K562 (cell line): Measurements from ENCODE around the gene COPG2. TPM values are rescaled to one million over a fixed set of nuclear protein-coding genes. Genes with fewer than 3 reads are reported as not detected.

ENCODE experiments used
- ARID2 ChIP-seq: fragments of 450-650 bp; IDR thresholded peaks from 2 replicates; pipeline ENCODE4 v1.6.1; 2017; ENCODE audit warnings: antibody characterized with exemption, mild to moderate bottlenecking
- CBX3 ChIP-seq, 2 experiments: IDR thresholded peaks; 1 replicate in 1 of 2; 2 replicates in 1 of 2; pipeline ENCODE4 v1.6.1; 2012; ENCODE audit warnings: inconsistent platforms in 2 of 2, low read length in 2 of 2, borderline replicate concordance in 1 of 2, control low read depth in 1 of 2
- CREM ChIP-seq: IDR thresholded peaks from 2 replicates; pipeline ENCODE4 v1.6.1; 2014; ENCODE audit warnings: antibody characterized with exemption, low read depth
- CSDE1 ChIP-seq, 2 experiments: fragments of 450-650 bp; IDR thresholded peaks; 2 replicates each; pipeline ENCODE4 v1.6.1; 2016; ENCODE audit warnings: mild to moderate bottlenecking in 1 of 2
- ETV6 ChIP-seq, 3 experiments: fragments of 150-350 bp in 1 of 3; sonication (generic) in 1 of 3; formaldehyde crosslinking in 1 of 3; IDR thresholded peaks; 2 replicates each; pipeline versions ENCODE4 v1.6.1 to v1.8.0; 2014 to 2022; ENCODE audit warnings: borderline replicate concordance in 2 of 3, low read depth in 2 of 3, antibody characterized with exemption in 1 of 3, low read length in 1 of 3, mild to moderate bottlenecking in 1 of 3, missing genetic modification reagents in 1 of 3
- FOXM1 ChIP-seq, 2 experiments: fragments of 450-650 bp in 1 of 2; sonication (generic) in 1 of 2; formaldehyde crosslinking in 1 of 2; IDR thresholded peaks; 2 replicates each; pipeline versions ENCODE4 v1.6.1 to v1.9.0; 2017 to 2022; ENCODE audit warnings: low read depth in 2 of 2, mild to moderate bottlenecking in 2 of 2, missing genetic modification reagents in 1 of 2, moderate library complexity in 1 of 2
- HBP1 ChIP-seq: fragments of 450-650 bp; formaldehyde crosslinking; IDR thresholded peaks from 2 replicates; pipeline ENCODE4 v1.4.0; 2022; ENCODE audit warnings: missing genetic modification characterization
- MECOM ChIP-seq: fragments of 250-450 bp; sonication (Bioruptor Pico); IDR thresholded peaks from 2 replicates; pipeline ENCODE4 v1.8.0; 2022; ENCODE audit warnings: inconsistent platforms
- RBBP5 ChIP-seq: fragments of 200-600 bp; sonication (generic); IDR thresholded peaks from 2 replicates; pipeline ENCODE4 v1.6.1; 2012; ENCODE audit warnings: borderline replicate concordance, mild to moderate bottlenecking, low read length, control low read depth, inconsistent platforms; ENCODE audit not compliant: insufficient read depth, poor library complexity, severe bottlenecking
- STAT6 ChIP-seq: sonication (generic); formaldehyde crosslinking; IDR thresholded peaks from 2 replicates; pipeline ENCODE4 v1.8.1; 2023; ENCODE audit warnings: mild to moderate bottlenecking, missing genetic modification reagents
- TEAD2 ChIP-seq: fragments of 450-650 bp; IDR thresholded peaks from 2 replicates; pipeline ENCODE4 v1.6.1; 2016; ENCODE audit warnings: missing genetic modification characterization, control low read depth, missing compliant biosample characterization
- polyA plus RNA-seq, 8 experiments: library from polyadenylated mRNA; depleted of rRNA in 4 of 8; stranded (reverse) in 5 of 8; unstranded in 3 of 8; fragments of >200 nt; fragmentation: Nextera tagmentation in 2 of 8; fragmentation: Illumina TruSeq in 1 of 8; extraction: Ambion mirVana in 2 of 8; extraction: Trizol in 1 of 8; gene quantifications; 2 replicates each; pipeline versions ENCODE4 v1.2.1 to v1.2.3, GENCODE V29; 2011 to 2014; ENCODE audit warnings: inconsistent platforms in 1 of 8, missing spikeins in 1 of 8
- total RNA-seq, 7 experiments: library from RNA; depleted of rRNA in 6 of 7; stranded (reverse); fragments of >200 nt in 6 of 7; fragmentation: Illumina TruSeq in 2 of 7; extraction: Trizol in 2 of 7; gene quantifications; 2 replicates each; pipeline versions ENCODE4 v1.2.1 to v1.2.3, GENCODE V29; 2011 to 2021; ENCODE audit warnings: low replicate concordance in 1 of 7
- TF ChIP-seq, protein P1 (sequence below): sonication (generic); formaldehyde crosslinking; IDR thresholded peaks from 2 replicates; pipeline ENCODE4 v1.5.0; 2020; ENCODE audit warnings: missing genetic modification reagents
- TF ChIP-seq, protein P2 (sequence below): sonication (generic); formaldehyde crosslinking; IDR thresholded peaks from 2 replicates; pipeline ENCODE4 v1.9.0; 2022; ENCODE audit warnings: mild to moderate bottlenecking, missing genetic modification reagents
- TF ChIP-seq, protein P3 (sequence below): fragments of 200-800 bp; sonication (Bioruptor generic); IDR thresholded peaks from 2 replicates; pipeline ENCODE4 v1.6.1; 2017; ENCODE audit warnings: missing genetic modification characterization, missing compliant biosample characterization
- TF ChIP-seq, protein P4 (sequence below): fragments of 250-450 bp; sonication (Bioruptor Pico); IDR thresholded peaks from 2 replicates; pipeline ENCODE4 v1.8.0; 2022; ENCODE audit warnings: inconsistent platforms

COPG2 gene
- total and polyA plus RNA-seq, 9 of the 15 experiments (the other 6 are each of a cell fraction or from before 2014, with no cell fraction given): 6.6 to 104 (median 32.5) TPM

DNA sequence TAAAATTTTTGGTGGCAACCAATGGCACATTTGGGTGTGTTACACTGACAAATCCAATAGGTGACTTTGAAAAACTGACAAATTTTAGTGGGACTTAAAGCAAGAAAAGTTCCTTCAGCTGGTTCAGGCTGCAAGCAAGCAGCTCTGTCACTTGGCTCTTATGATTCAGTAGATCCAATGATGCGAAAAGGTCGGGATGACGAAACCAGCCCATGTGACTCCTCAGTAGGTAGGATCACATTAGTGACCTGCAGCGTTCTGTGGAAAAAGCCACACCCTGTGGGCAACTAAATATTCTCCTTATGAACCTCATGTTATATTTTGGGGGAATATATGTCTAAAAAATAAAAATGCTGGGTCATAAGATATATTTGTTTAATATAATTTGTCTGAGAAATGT, 31.1 kb upstream of the COPG2 start (continued):
- TF ChIP-seq ETV6 (IDR thresholded peaks at IDR 0.05; ENCODE audit: borderline replicate concordance in 1 of 2, low read depth in 2 of 2, low read length in 1 of 2): no peak
- no peak for TF ChIP-seq ETV6 (CRISPR knock-in tag; IDR thresholded peaks at IDR 0.05; ENCODE audit: borderline replicate concordance)
- TF ChIP-seq, protein P1, sequence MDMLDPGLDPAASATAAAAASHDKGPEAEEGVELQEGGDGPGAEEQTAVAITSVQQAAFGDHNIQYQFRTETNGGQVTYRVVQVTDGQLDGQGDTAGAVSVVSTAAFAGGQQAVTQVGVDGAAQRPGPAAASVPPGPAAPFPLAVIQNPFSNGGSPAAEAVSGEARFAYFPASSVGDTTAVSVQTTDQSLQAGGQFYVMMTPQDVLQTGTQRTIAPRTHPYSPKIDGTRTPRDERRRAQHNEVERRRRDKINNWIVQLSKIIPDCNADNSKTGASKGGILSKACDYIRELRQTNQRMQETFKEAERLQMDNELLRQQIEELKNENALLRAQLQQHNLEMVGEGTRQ: peak; percentile 69
- no peak for TF ChIP-seq MECOM (CRISPR knock-in tag)
- TF ChIP-seq STAT6 (CRISPR knock-in tag): no peak
- no peak for TF ChIP-seq FOXM1 (IDR thresholded peaks at IDR 0.05; ENCODE audit: low read depth)
- TF ChIP-seq FOXM1 (CRISPR knock-in tag; IDR thresholded peaks at IDR 0.05; ENCODE audit: low read depth): no peak
- TF ChIP-seq, protein P2, sequence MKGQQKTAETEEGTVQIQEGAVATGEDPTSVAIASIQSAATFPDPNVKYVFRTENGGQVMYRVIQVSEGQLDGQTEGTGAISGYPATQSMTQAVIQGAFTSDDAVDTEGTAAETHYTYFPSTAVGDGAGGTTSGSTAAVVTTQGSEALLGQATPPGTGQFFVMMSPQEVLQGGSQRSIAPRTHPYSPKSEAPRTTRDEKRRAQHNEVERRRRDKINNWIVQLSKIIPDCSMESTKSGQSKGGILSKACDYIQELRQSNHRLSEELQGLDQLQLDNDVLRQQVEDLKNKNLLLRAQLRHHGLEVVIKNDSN (CRISPR knock-in tag): no peak
- no peak for TF ChIP-seq RBBP5
- TF ChIP-seq, protein P3, sequence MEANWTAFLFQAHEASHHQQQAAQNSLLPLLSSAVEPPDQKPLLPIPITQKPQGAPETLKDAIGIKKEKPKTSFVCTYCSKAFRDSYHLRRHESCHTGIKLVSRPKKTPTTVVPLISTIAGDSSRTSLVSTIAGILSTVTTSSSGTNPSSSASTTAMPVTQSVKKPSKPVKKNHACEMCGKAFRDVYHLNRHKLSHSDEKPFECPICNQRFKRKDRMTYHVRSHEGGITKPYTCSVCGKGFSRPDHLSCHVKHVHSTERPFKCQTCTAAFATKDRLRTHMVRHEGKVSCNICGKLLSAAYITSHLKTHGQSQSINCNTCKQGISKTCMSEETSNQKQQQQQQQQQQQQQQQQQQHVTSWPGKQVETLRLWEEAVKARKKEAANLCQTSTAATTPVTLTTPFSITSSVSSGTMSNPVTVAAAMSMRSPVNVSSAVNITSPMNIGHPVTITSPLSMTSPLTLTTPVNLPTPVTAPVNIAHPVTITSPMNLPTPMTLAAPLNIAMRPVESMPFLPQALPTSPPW (CRISPR knock-in tag): no peak
- TF ChIP-seq CREM: 0 out of 2 replicates have a peak, but pooled peaks have one; percentile 13
- no peak for TF ChIP-seq CSDE1 (IDR thresholded peaks at IDR 0.05)
- TF ChIP-seq ARID2: no peak
- TF ChIP-seq HBP1: no peak
- TF ChIP-seq CBX3 (IDR thresholded peaks at IDR 0.05; ENCODE audit: borderline replicate concordance in 1 of 2, low read length in 2 of 2): no peak
- TF ChIP-seq, protein P4, sequence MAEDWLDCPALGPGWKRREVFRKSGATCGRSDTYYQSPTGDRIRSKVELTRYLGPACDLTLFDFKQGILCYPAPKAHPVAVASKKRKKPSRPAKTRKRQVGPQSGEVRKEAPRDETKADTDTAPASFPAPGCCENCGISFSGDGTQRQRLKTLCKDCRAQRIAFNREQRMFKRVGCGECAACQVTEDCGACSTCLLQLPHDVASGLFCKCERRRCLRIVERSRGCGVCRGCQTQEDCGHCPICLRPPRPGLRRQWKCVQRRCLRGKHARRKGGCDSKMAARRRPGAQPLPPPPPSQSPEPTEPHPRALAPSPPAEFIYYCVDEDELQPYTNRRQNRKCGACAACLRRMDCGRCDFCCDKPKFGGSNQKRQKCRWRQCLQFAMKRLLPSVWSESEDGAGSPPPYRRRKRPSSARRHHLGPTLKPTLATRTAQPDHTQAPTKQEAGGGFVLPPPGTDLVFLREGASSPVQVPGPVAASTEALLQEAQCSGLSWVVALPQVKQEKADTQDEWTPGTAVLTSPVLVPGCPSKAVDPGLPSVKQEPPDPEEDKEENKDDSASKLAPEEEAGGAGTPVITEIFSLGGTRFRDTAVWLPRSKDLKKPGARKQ (CRISPR knock-in tag): no peak
- no peak for TF ChIP-seq TEAD2 (tag)
